OCI-LY1 (cell line): ENCODE data around the gene PEX7.

Experiments used
- H2AFZ ChIP-seq: fragments of 200-600 bp; sonication (generic), shearing (Covaris generic); 2 replicates; pipeline ENCODE4 v1.6.0; 2014; ENCODE audit warnings: antibody characterized with exemption, mild to moderate bottlenecking, low read length
- H3F3A ChIP-seq: fragments of 200-600 bp; sonication (generic), shearing (Covaris generic); 2 replicates; pipeline ENCODE4 v1.6.0; 2014; ENCODE audit warnings: mild to moderate bottlenecking, antibody characterized with exemption, low read length, moderate library complexity; ENCODE audit not compliant: insufficient read depth
- H3K27ac ChIP-seq: fragments of 200-600 bp; sonication (generic); 2 replicates; pipeline ENCODE4 v1.5.1; 2014; ENCODE audit warnings: low read length, mixed run types, mild to moderate bottlenecking, low read depth; ENCODE audit not compliant: poor library complexity, severe bottlenecking
- H3K27me3 ChIP-seq: fragments of 200-600 bp; sonication (generic); 2 replicates; pipeline ENCODE4 v1.6.0; 2014; ENCODE audit warnings: antibody characterized with exemption, mild to moderate bottlenecking, low read length, moderate library complexity; ENCODE audit not compliant: insufficient read depth
- H3K36me3 ChIP-seq: fragments of 200-600 bp; sonication (generic); 2 replicates; pipeline ENCODE4 v1.6.1; 2014; ENCODE audit warnings: mild to moderate bottlenecking, antibody characterized with exemption, low read length, moderate library complexity, mixed read lengths; ENCODE audit not compliant: insufficient read depth
- H3K4me1 ChIP-seq: fragments of 200-600 bp; sonication (generic); 2 replicates; pipeline ENCODE4 v1.5.1; 2014; ENCODE audit warnings: mild to moderate bottlenecking, low read length, moderate library complexity; ENCODE audit not compliant: insufficient read depth, severe bottlenecking
- H3K4me2 ChIP-seq: fragments of 200-600 bp; sonication (generic), shearing (Covaris generic); 2 replicates; pipeline ENCODE4 v1.6.1; 2014; ENCODE audit warnings: low read length
- H3K4me3 ChIP-seq: fragments of 200-600 bp; sonication (generic); 2 replicates; pipeline ENCODE4 v1.5.1; 2014; ENCODE audit warnings: low read length, low read depth, mild to moderate bottlenecking, mixed read lengths; ENCODE audit not compliant: poor library complexity, severe bottlenecking
- H3K79me2 ChIP-seq: fragments of 200-600 bp; shearing (Covaris generic); 2 replicates; pipeline ENCODE4 v1.6.1; 2016; ENCODE audit warnings: mixed run types, low read length, mixed read lengths; ENCODE audit not compliant: insufficient read depth
- H3K9ac ChIP-seq: fragments of 200-600 bp; sonication (generic), shearing (Covaris generic); 2 replicates; pipeline ENCODE4 v1.6.1; 2014; ENCODE audit warnings: mild to moderate bottlenecking, low read length, mixed read lengths
- H3K9me2 ChIP-seq: fragments of 200-600 bp; sonication (generic), shearing (Covaris generic); 2 replicates; pipeline ENCODE4 v1.6.1; 2014; ENCODE audit warnings: low read depth, mild to moderate bottlenecking, low read length, mixed read lengths
- H3K9me3 ChIP-seq: fragments of 200-600 bp; shearing (Covaris generic); 2 replicates; pipeline ENCODE4 v1.6.1; 2014; ENCODE audit warnings: low read length, mixed read lengths
- H4K20me1 ChIP-seq: fragments of 200-600 bp; sonication (generic), shearing (Covaris generic); 2 replicates; pipeline ENCODE4 v1.6.0; 2016; ENCODE audit warnings: mild to moderate bottlenecking, low read length; ENCODE audit not compliant: insufficient read depth
- CTCF ChIP-seq: fragments of 200-600 bp; sonication (generic), shearing (Covaris generic); IDR thresholded peaks from 2 replicates; pipeline ENCODE4 v1.5.1; 2017; ENCODE audit warnings: mild to moderate bottlenecking, antibody characterized with exemption, low read length, moderate library complexity, mixed read lengths
- EZH2 ChIP-seq: fragments of 200-600 bp; sonication (generic), shearing (Covaris generic); IDR thresholded peaks from 2 replicates; pipeline ENCODE4 v1.8.0; 2017; ENCODE audit warnings: borderline replicate concordance, mixed run types, mild to moderate bottlenecking, antibody characterized with exemption, low read length, moderate library complexity, mixed read lengths

PEX7 gene

GRCh38 chr6:136790411-136791295, 31.7 kb upstream of the PEX7 start:
- Histone ChIP-seq H3K4me3 (peak overlapping the region; percentile 81), H3K4me2 (peak overlapping the region; percentile 76), H3K9me3 (no peaks in the 10 kb centered on the region), H3K9ac (peak overlapping the region; percentile 89), H3K4me1 (peaks cover 47% of the 10 kb centered on the region), H3F3A (no peaks in the 10 kb centered on the region), H3K36me3 (peaks cover 22% of the 10 kb centered on the region), H3K9me2 (no peaks in the 10 kb centered on the region), H3K27me3 (no peaks in the 10 kb centered on the region), H4K20me1 (no peaks in the 10 kb centered on the region), H2AFZ (no peak overlapping the region), H3K79me2 (peaks cover 37% of the 10 kb centered on the region), H3K27ac (peak overlapping the region; percentile 88)
- TF ChIP-seq CTCF, result no peak
- TF ChIP-seq EZH2, result no peak

- Histone ChIP-seq H3K4me1 (peaks cover 38% of the 10 kb centered on the region), H3K9me3 (no peaks in the 10 kb centered on the region), H3K9me2 (no peaks in the 10 kb centered on the region), H2AFZ (no peak overlapping the region), H3K4me2 (peak overlapping the region; percentile 76), H3K79me2 (peaks cover 30% of the 10 kb centered on the region), H4K20me1 (no peaks in the 10 kb centered on the region), H3K27ac (peak overlapping the region; percentile 88), H3K36me3 (peaks cover 22% of the 10 kb centered on the region), H3F3A (no peaks in the 10 kb centered on the region), H3K9ac (peak overlapping the region; percentile 89), H3K27me3 (no peaks in the 10 kb centered on the region), H3K4me3 (peak overlapping the region; percentile 81)
- no peak; the same call in 1 of the 2 replicates for TF ChIP-seq CTCF
- TF ChIP-seq EZH2, result no peak
These were observed 30.9 kb upstream of the PEX7 start for GRCh38 chr6:136791296-136792094.

GRCh38 chr6:136792095-136792409, 30.3 kb upstream of the PEX7 start:
- Histone ChIP-seq H3K27ac (peak overlapping the region; percentile 88), H3K4me2 (peak overlapping the region; percentile 76), H3K9ac (peak overlapping the region; percentile 89), H3K4me1 (peaks cover 33% of the 10 kb centered on the region), H3K79me2 (peaks cover 25% of the 10 kb centered on the region), H3K9me3 (no peaks in the 10 kb centered on the region), H3F3A (no peaks in the 10 kb centered on the region), H3K9me2 (no peaks in the 10 kb centered on the region), H3K27me3 (no peaks in the 10 kb centered on the region), H2AFZ (no peak overlapping the region), H4K20me1 (no peaks in the 10 kb centered on the region), H3K36me3 (peaks cover 22% of the 10 kb centered on the region), H3K4me3 (peak overlapping the region; percentile 81)
- TF ChIP-seq EZH2, result no peak
- no peak for TF ChIP-seq CTCF
